CD14-positive monocyte (primary cell): ENCODE measurements around the gene BTBD9. TPM values are rescaled to one million over a fixed set of nuclear protein-coding genes. Genes with fewer than 3 reads are reported as not detected.

ENCODE experiments used
- DNase-seq, 3 donors: peaks; one replicate each; pipeline ENCODE4 v3.0.0-alpha.2; 2011 to 2022
- H2AFZ ChIP-seq: 2 replicates; pipeline ENCODE4 v1.6.0; 2012; ENCODE audit warnings: mild to moderate bottlenecking, low read depth, low read length, inconsistent platforms; ENCODE audit not compliant: insufficient read depth, poor library complexity, severe bottlenecking
- H3K27ac ChIP-seq, 2 donors: 1 replicate in 1 of 2; 2 replicates in 1 of 2; pipeline ENCODE4 v1.5.1; 2012 to 2013; ENCODE audit warnings: low read length in 2 of 2, control low read depth in 1 of 2, inconsistent platforms in 1 of 2, low read depth in 1 of 2, mild to moderate bottlenecking in 1 of 2
- H3K27me3 ChIP-seq, 2 donors: one replicate each; pipeline versions ENCODE4 v1.6.0 to v1.6.1; 2011 to 2013; ENCODE audit warnings: low read length in 2 of 2; ENCODE audit not compliant: control insufficient read depth in 2 of 2, insufficient read depth in 2 of 2
- H3K36me3 ChIP-seq, 2 donors: replicated peaks in 1 of 2; 1 replicate in 1 of 2; 2 replicates in 1 of 2; pipeline versions ENCODE4 v1.5.1 to v1.6.1; 2012 to 2013; ENCODE audit warnings: low read length in 2 of 2, control low read depth in 1 of 2, inconsistent platforms in 1 of 2, mild to moderate bottlenecking in 1 of 2; ENCODE audit not compliant: insufficient read depth in 2 of 2, control insufficient read depth in 1 of 2
- H3K4me1 ChIP-seq, 2 donors: 1 replicate in 1 of 2; 2 replicates in 1 of 2; pipeline versions ENCODE4 v1.5.1 to v1.6.1; 2012 to 2013; ENCODE audit warnings: low read length in 2 of 2, control low read depth in 1 of 2, inconsistent platforms in 1 of 2, mild to moderate bottlenecking in 1 of 2, moderate library complexity in 1 of 2; ENCODE audit not compliant: insufficient read depth in 2 of 2, control insufficient read depth in 1 of 2
- H3K4me2 ChIP-seq: replicated peaks from 2 replicates; pipeline ENCODE3; 2012; ENCODE audit warnings: low read length, moderate library complexity, mild to moderate bottlenecking; ENCODE audit not compliant: poor library complexity, severe bottlenecking; ENCODE audit errors: extremely low read depth
- H3K4me3 ChIP-seq, 3 experiments: fragments of 200-600 bp in 1 of 3; sonication (generic) in 1 of 3; replicated peaks in 1 of 3; 1 replicate in 2 of 3; 2 replicates in 1 of 3; pipeline ENCODE4 v1.5.1; 2011 to 2013; ENCODE audit warnings: low read length in 3 of 3, mild to moderate bottlenecking in 3 of 3, control low read depth in 2 of 3, low read depth in 2 of 3, inconsistent platforms in 1 of 3, moderate library complexity in 1 of 3
- H3K79me2 ChIP-seq: 2 replicates; pipeline ENCODE4 v1.6.0; 2012; ENCODE audit warnings: mild to moderate bottlenecking, control low read depth, inconsistent platforms, low read length, moderate library complexity; ENCODE audit not compliant: insufficient read depth
- H3K9ac ChIP-seq: 2 replicates; pipeline ENCODE4 v1.6.0; 2017; ENCODE audit warnings: low read length, mild to moderate bottlenecking; ENCODE audit not compliant: insufficient read depth, poor library complexity, severe bottlenecking
- H3K9me3 ChIP-seq, 2 donors: replicated peaks in 1 of 2; 1 replicate in 1 of 2; 2 replicates in 1 of 2; pipeline versions ENCODE4 v1.5.1 to v1.6.1; 2012 to 2013; ENCODE audit warnings: low read length in 2 of 2, control low read depth in 1 of 2; ENCODE audit not compliant: control insufficient read depth in 1 of 2, insufficient read depth in 1 of 2
- H4K20me1 ChIP-seq: 2 replicates; pipeline ENCODE4 v1.6.0; 2012; ENCODE audit warnings: mild to moderate bottlenecking, low read length, control low read depth, moderate library complexity; ENCODE audit not compliant: insufficient read depth
- H3K27ac Mint-ChIP-seq, 7 donors: one replicate each; pipeline ENCODE4 v1.8.0; 2020; ENCODE audit warnings: mild to moderate bottlenecking in 7 of 7, mixed read lengths in 7 of 7, moderate library complexity in 6 of 7, inconsistent platforms in 2 of 7
- H3K27me3 Mint-ChIP-seq, 3 donors: one replicate each; pipeline ENCODE4 v1.8.0; 2021 to 2022; ENCODE audit warnings: low read depth in 3 of 3, mild to moderate bottlenecking in 3 of 3, mixed read lengths in 3 of 3, moderate library complexity in 3 of 3, inconsistent platforms in 1 of 3
- H3K36me3 Mint-ChIP-seq, 2 donors: one replicate each; pipeline ENCODE4 v1.8.0; 2020; ENCODE audit warnings: mixed read lengths in 2 of 2, inconsistent platforms in 1 of 2, mild to moderate bottlenecking in 1 of 2
- H3K4me1 Mint-ChIP-seq: one replicate; pipeline ENCODE4 v1.8.0; 2020; ENCODE audit warnings: mild to moderate bottlenecking, mixed read lengths
- H3K4me3 Mint-ChIP-seq, 2 donors: one replicate each; pipeline ENCODE4 v1.8.0; 2020; ENCODE audit warnings: mild to moderate bottlenecking in 2 of 2, mixed read lengths in 2 of 2, moderate library complexity in 1 of 2
- H3K9me3 Mint-ChIP-seq, 7 donors: one replicate each; pipeline ENCODE4 v1.8.0; 2020 to 2022; ENCODE audit warnings: mixed read lengths in 7 of 7, mild to moderate bottlenecking in 6 of 7, moderate library complexity in 6 of 7, inconsistent platforms in 2 of 7
- CTCF ChIP-seq: fragments of 200-600 bp; IDR thresholded peaks from one replicate; pipeline ENCODE4 v1.8.0; 2022; ENCODE audit warnings: antibody characterized with exemption, mild to moderate bottlenecking
- WGBS: methylation state at CpG from one replicate; pipeline ENCODE4 v1.1.5; 2013; ENCODE audit warnings: missing lambda C conversion rate; ENCODE audit not compliant: insufficient coverage; 5-methylcytosine and 5-hydroxymethylcytosine counted together
- intact Hi-C, 2 donors: fragments of 100-400 bp; cut with micrococcal nuclease; formaldehyde crosslinking; loops; one replicate each; pipeline versions ENCODE4 v1.15.0 to v1.15.1; 2023
- polyA plus RNA-seq, 3 donors: library from polyadenylated mRNA; depleted of rRNA in 1 of 3; unstranded in 2 of 3; stranded (reverse) in 1 of 3; fragments of 300-500 nt in 2 of 3; fragments of >200 nt in 1 of 3; fragmentation: Illumina TruSeq in 2 of 3; gene quantifications; 1 replicate in 2 of 3; 2 replicates in 1 of 3; pipeline ENCODE4 v1.2.3, GENCODE V29; 2012 to 2021
- small RNA-seq: library from RNA; depleted of rRNA; stranded (forward); fragments of <200 nt; gene quantifications from one replicate; pipeline ENCODE3, GENCODE V24; 2012; ENCODE audit warnings: low read depth; ENCODE audit not compliant: insufficient read length

Gene BTBD9
- polyA plus RNA-seq, 3 donors, result 5.2 to 7.5 (median 6.2) TPM

GRCh38 chr6:38119516-38119915 lies 520.2 kb downstream of the BTBD9 start:
- peaks cover 82% of the 10 kb centered on the region for H4K20me1 ChIP-seq
- H3K4me3 Mint-ChIP-seq, result no peak overlapping the region
- no peak overlapping the region for H3K9ac ChIP-seq
- 100% methylated on average over 3 of the region's 6 CpGs for WGBS
- H3K4me3 ChIP-seq, result no peak overlapping the region
- no peaks in the 10 kb centered on the region for H3K79me2 ChIP-seq
- no peaks in the 10 kb centered on the region for H3K4me1 Mint-ChIP-seq
- no peaks in the 10 kb centered on the region for H3K4me1 ChIP-seq
- H3K27me3 Mint-ChIP-seq, result no peaks in the 10 kb centered on the region
- H3K9me3 ChIP-seq, result no peaks in the 10 kb centered on the region
- H3K27ac ChIP-seq, result peak overlapping the region in 1 of 2 donors; percentile 3
- H3K9me3 Mint-ChIP-seq, result peaks cover 0 to 5% (median 0%) of the 10 kb centered on the region in 7 donors
- TF ChIP-seq CTCF, result no peak
- intact Hi-C loops, result no loop called here
- H3K4me2 ChIP-seq, result no peak overlapping the region
- DNase-seq, result no peak
- H3K27me3 ChIP-seq, result no peaks in the 10 kb centered on the region
- peaks cover 72 to 75% of the 10 kb centered on the region in 2 donors for H3K36me3 Mint-ChIP-seq
- H3K36me3 ChIP-seq, result peaks cover 39 to 84% of the 10 kb centered on the region in 2 donors
- H3K27ac Mint-ChIP-seq, result peak overlapping the region in 1 of 7 donors; percentile 30
- H2AFZ ChIP-seq, result no peak overlapping the region

GRCh38 chr6:38118791-38119365 lies 520.9 kb downstream of the BTBD9 start:
- H3K27ac Mint-ChIP-seq, result peak overlapping the region in 3 of 7 donors; percentile 6 to 42 (median 8)
- WGBS, result 100% methylated on average over 2 of the region's 2 CpGs

More at GRCh38 chr6:38118791-38119365, 520.9 kb downstream of the BTBD9 start:
- Histone ChIP-seq H3K4me2 (no peak overlapping the region), H4K20me1 (peaks cover 88% of the 10 kb centered on the region), H3K9ac (no peak overlapping the region), H3K27ac (no peak overlapping the region), H3K27me3 (no peaks in the 10 kb centered on the region), H3K36me3 (peaks cover 38 to 83% of the 10 kb centered on the region in 2 donors), H3K9me3 (no peaks in the 10 kb centered on the region), H2AFZ (no peak overlapping the region), H3K79me2 (no peaks in the 10 kb centered on the region), H3K4me3 (no peak overlapping the region), H3K4me1 (no peaks in the 10 kb centered on the region)
- no peak overlapping the region for H3K4me3 Mint-ChIP-seq
- peaks cover 72 to 74% of the 10 kb centered on the region in 2 donors for H3K36me3 Mint-ChIP-seq
- no peaks in the 10 kb centered on the region for H3K27me3 Mint-ChIP-seq
- TF ChIP-seq CTCF, result no peak
- intact Hi-C loops, result no loop called here
- peaks cover 0 to 5% (median 0%) of the 10 kb centered on the region in 7 donors for H3K9me3 Mint-ChIP-seq
- H3K4me1 Mint-ChIP-seq, result no peaks in the 10 kb centered on the region
- no peak for DNase-seq

Small RNAs within 50 kb of the gene (small RNA-seq; reads per million reads assigned to genes)
- gene RF00019 (not detected), gene RF00279 (not detected)

Other genes starting within 250 kb of the BTBD9 start
- gene GLO1, start 63.2 kb upstream of the BTBD9 start, polyA plus RNA-seq, result 10 to 100 TPM; 11.4 to 68.6 (median 62.6) TPM
- gene DNAH8, start 75.4 kb upstream of the BTBD9 start, polyA plus RNA-seq, result not detected